Measurements from ENCODE around the gene SMC1B. TPM values are rescaled to one million over a fixed set of nuclear protein-coding genes. Genes with fewer than 3 reads are reported as not detected.

The SMC1B gene
- total RNA-seq, 1 experiment from 2014 or later: 0.31 TPM

- H3K27me3 ChIP-seq (ENCODE audit: insufficient read depth, low read depth): no peaks in the 10 kb centered on the region
- no peaks in the 10 kb centered on the region for H3F3A ChIP-seq (ENCODE audit: insufficient read depth, low read depth)
- intact Hi-C loops (cut with micrococcal nuclease; ENCODE audit: unreplicated experiment): no loop called here
- TF ChIP-seq, protein P1, sequence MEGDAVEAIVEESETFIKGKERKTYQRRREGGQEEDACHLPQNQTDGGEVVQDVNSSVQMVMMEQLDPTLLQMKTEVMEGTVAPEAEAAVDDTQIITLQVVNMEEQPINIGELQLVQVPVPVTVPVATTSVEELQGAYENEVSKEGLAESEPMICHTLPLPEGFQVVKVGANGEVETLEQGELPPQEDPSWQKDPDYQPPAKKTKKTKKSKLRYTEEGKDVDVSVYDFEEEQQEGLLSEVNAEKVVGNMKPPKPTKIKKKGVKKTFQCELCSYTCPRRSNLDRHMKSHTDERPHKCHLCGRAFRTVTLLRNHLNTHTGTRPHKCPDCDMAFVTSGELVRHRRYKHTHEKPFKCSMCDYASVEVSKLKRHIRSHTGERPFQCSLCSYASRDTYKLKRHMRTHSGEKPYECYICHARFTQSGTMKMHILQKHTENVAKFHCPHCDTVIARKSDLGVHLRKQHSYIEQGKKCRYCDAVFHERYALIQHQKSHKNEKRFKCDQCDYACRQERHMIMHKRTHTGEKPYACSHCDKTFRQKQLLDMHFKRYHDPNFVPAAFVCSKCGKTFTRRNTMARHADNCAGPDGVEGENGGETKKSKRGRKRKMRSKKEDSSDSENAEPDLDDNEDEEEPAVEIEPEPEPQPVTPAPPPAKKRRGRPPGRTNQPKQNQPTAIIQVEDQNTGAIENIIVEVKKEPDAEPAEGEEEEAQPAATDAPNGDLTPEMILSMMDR (conservative IDR thresholded peaks at IDR 0.05): no peak
- TF ChIP-seq EZH2 (IDR thresholded peaks at IDR 0.05; ENCODE audit: low read depth): no peak
- ChIA-PET POLR2A (ENCODE audit: unreplicated experiment) (no interaction called here), CTCF (no interaction called here)
- no peaks in the 10 kb centered on the region for H3K9me2 ChIP-seq (ENCODE audit: insufficient read depth)
- peaks cover 42% of the 10 kb centered on the region for H3K36me3 ChIP-seq (ENCODE audit: low read depth)
- no peaks in the 10 kb centered on the region for H3K9me3 ChIP-seq (ENCODE audit: insufficient read depth, low read depth)
- H3K4me1 ChIP-seq (replicated peaks; ENCODE audit: insufficient read depth): no peaks in the 10 kb centered on the region
- no TSS peak for BruUV-seq (replicated peaks)
- H3K4me2 ChIP-seq: no peak overlapping the region
- H3K4me3 ChIP-seq: no peak overlapping the region
- H3K27ac ChIP-seq: no peak overlapping the region
- no peaks in the 10 kb centered on the region for H3K79me2 ChIP-seq (ENCODE audit: low read depth)
- H2AFZ ChIP-seq: no peak overlapping the region
- no peak for DNase-seq
- H4K20me1 ChIP-seq (ENCODE audit: insufficient read depth): no peaks in the 10 kb centered on the region; the same call in 1 of the 2 replicates
These were observed 81.4 kb downstream of the SMC1B start for GRCh38 chr22:45332001-45332400.

- H2AFZ ChIP-seq: no peak overlapping the region
- H3K4me3 ChIP-seq: no peak overlapping the region
- TF ChIP-seq EZH2 (IDR thresholded peaks at IDR 0.05; ENCODE audit: low read depth): no peak
- TF ChIP-seq, protein P1 (conservative IDR thresholded peaks at IDR 0.05): no peak
- ChIA-PET CTCF (no interaction called here), POLR2A (ENCODE audit: unreplicated experiment) (no interaction called here)
- H4K20me1 ChIP-seq (ENCODE audit: insufficient read depth): no peaks in the 10 kb centered on the region
- DNase-seq: no peak
- H3K9me3 ChIP-seq (ENCODE audit: insufficient read depth, low read depth): no peaks in the 10 kb centered on the region
- intact Hi-C loops (cut with micrococcal nuclease; ENCODE audit: unreplicated experiment): no loop called here
- H3K4me2 ChIP-seq: no peak overlapping the region
- peaks cover 37% of the 10 kb centered on the region for H3K36me3 ChIP-seq (ENCODE audit: low read depth)
- no peaks in the 10 kb centered on the region for H3F3A ChIP-seq (ENCODE audit: insufficient read depth, low read depth)
- no TSS peak for BruUV-seq (replicated peaks)
- no peaks in the 10 kb centered on the region for H3K9me2 ChIP-seq (ENCODE audit: insufficient read depth)
- no peaks in the 10 kb centered on the region for H3K27me3 ChIP-seq (ENCODE audit: insufficient read depth, low read depth)
- no peaks in the 10 kb centered on the region for H3K79me2 ChIP-seq (ENCODE audit: low read depth)
- no peak overlapping the region for H3K27ac ChIP-seq
- no peaks in the 10 kb centered on the region for H3K4me1 ChIP-seq (replicated peaks; ENCODE audit: insufficient read depth)
These were observed 81.9 kb downstream of the SMC1B start for GRCh38 chr22:45331486-45331885.

- intact Hi-C loops (cut with micrococcal nuclease; ENCODE audit: unreplicated experiment): no loop called here
These were observed 82.9 kb downstream of the SMC1B start for GRCh38 chr22:45330548-45330947.

More at GRCh38 chr22:45330548-45330947, 82.9 kb downstream of the SMC1B start:
- no peaks in the 10 kb centered on the region for H4K20me1 ChIP-seq (ENCODE audit: insufficient read depth)
- H3K9me2 ChIP-seq (ENCODE audit: insufficient read depth): no peaks in the 10 kb centered on the region
- no peaks in the 10 kb centered on the region for H3K9me3 ChIP-seq (ENCODE audit: insufficient read depth, low read depth)
- peaks cover 29% of the 10 kb centered on the region for H3K36me3 ChIP-seq (ENCODE audit: low read depth)
- no peak overlapping the region for H3K27ac ChIP-seq
- no peaks in the 10 kb centered on the region for H3F3A ChIP-seq (ENCODE audit: insufficient read depth, low read depth)
- H3K79me2 ChIP-seq (ENCODE audit: low read depth): no peaks in the 10 kb centered on the region
- no peak for DNase-seq
- H3K4me3 ChIP-seq: no peak overlapping the region
- H3K4me2 ChIP-seq: no peak overlapping the region
- TF ChIP-seq, protein P1 (conservative IDR thresholded peaks at IDR 0.05): no peak
- no peak for TF ChIP-seq EZH2 (IDR thresholded peaks at IDR 0.05; ENCODE audit: low read depth)
- no peak overlapping the region for H2AFZ ChIP-seq
- BruUV-seq (replicated peaks): no TSS peak
- no peaks in the 10 kb centered on the region for H3K27me3 ChIP-seq (ENCODE audit: insufficient read depth, low read depth)
- no peaks in the 10 kb centered on the region for H3K4me1 ChIP-seq (replicated peaks; ENCODE audit: insufficient read depth)
- POLR2A ChIA-PET (ENCODE audit: unreplicated experiment): no interaction called here
- CTCF ChIA-PET: no interaction called here
